HepG2 (cell line): Measurements from ENCODE around the gene AMZ2. TPM values are rescaled to one million over a fixed set of nuclear protein-coding genes. Genes with fewer than 3 reads are reported as not detected.
A peak's percentile ranks its signal among the peaks of the same experiment; 100 is the strongest.

Source experiments
- LCORL ChIP-seq, 2 experiments: fragments of 450-650 bp in 1 of 2; sonication (generic) in 1 of 2; formaldehyde crosslinking in 1 of 2; IDR thresholded peaks; 2 replicates each; pipeline versions ENCODE4 v1.5.0 to v1.6.1; 2017 to 2020; ENCODE audit warnings: antibody characterized with exemption in 1 of 2, missing genetic modification reagents in 1 of 2
- MXI1 ChIP-seq: IDR thresholded peaks from 3 replicates; pipeline ENCODE4 v1.6.1; 2012; ENCODE audit warnings: low read depth, low read length, inconsistent platforms, borderline replicate concordance
- NRL ChIP-seq: sonication (generic); formaldehyde crosslinking; IDR thresholded peaks from 2 replicates; pipeline ENCODE4 v1.5.0; 2020; ENCODE audit warnings: missing genetic modification reagents, mild to moderate bottlenecking, moderate library complexity, borderline replicate concordance
- RNF2 ChIP-seq: fragments of 450-650 bp; conservative IDR thresholded peaks from 2 replicates; pipeline ENCODE4 v1.6.1; 2016; ENCODE audit warnings: low read depth
- TBP ChIP-seq: sonication (generic); formaldehyde crosslinking; IDR thresholded peaks from 2 replicates; pipeline ENCODE4 v1.5.0; 2020; ENCODE audit warnings: missing genetic modification reagents
- ZFP82 ChIP-seq: sonication (generic); formaldehyde crosslinking; IDR thresholded peaks from 2 replicates; pipeline ENCODE4 v1.5.1; 2020; ENCODE audit warnings: mild to moderate bottlenecking, missing genetic modification reagents, borderline replicate concordance
- ZNF564 ChIP-seq: sonication (generic); formaldehyde crosslinking; IDR thresholded peaks from 2 replicates; pipeline ENCODE4 v1.8.1; 2023; ENCODE audit warnings: mild to moderate bottlenecking, missing genetic modification reagents
- ZNF747 ChIP-seq: sonication (generic); formaldehyde crosslinking; IDR thresholded peaks from 2 replicates; pipeline ENCODE4 v1.8.1; 2023; ENCODE audit warnings: missing genetic modification reagents, mild to moderate bottlenecking, borderline replicate concordance
- ZNF850 ChIP-seq: sonication (generic); formaldehyde crosslinking; conservative IDR thresholded peaks from 2 replicates; pipeline ENCODE4 v1.9.0; 2021; ENCODE audit warnings: mild to moderate bottlenecking, missing genetic modification reagents
- polyA plus RNA-seq, 8 experiments: library from polyadenylated mRNA; depleted of rRNA in 3 of 8; stranded (reverse) in 7 of 8; unstranded in 1 of 8; fragments of >200 nt; fragmentation: Illumina TruSeq in 4 of 8; extraction: Trizol in 4 of 8; gene quantifications; 2 replicates each; pipeline versions ENCODE4 v1.2.1 to v1.2.3, GENCODE V29; 2011 to 2016; ENCODE audit warnings: low read depth in 4 of 8, missing spikeins in 1 of 8, mixed read lengths in 1 of 8; ENCODE audit not compliant: insufficient read depth in 1 of 8
- total RNA-seq, 5 experiments: library from RNA; depleted of rRNA; stranded (reverse); fragments of >200 nt; fragmentation: Illumina TruSeq; extraction: Trizol; gene quantifications; 2 replicates each; pipeline ENCODE4 v1.2.3, GENCODE V29; 2016; ENCODE audit warnings: low read depth in 1 of 5
- TF ChIP-seq, protein P1 (sequence below): sonication (generic); formaldehyde crosslinking; IDR thresholded peaks from 2 replicates; pipeline ENCODE4 v1.4.0; 2020; ENCODE audit warnings: missing genetic modification reagents
- TF ChIP-seq, protein P2 (sequence below): sonication (generic); formaldehyde crosslinking; IDR thresholded peaks from 2 replicates; pipeline ENCODE4 v1.4.0; 2020; ENCODE audit warnings: low read depth, missing genetic modification reagents
- TF ChIP-seq, protein P3 (sequence below): sonication (generic); formaldehyde crosslinking; IDR thresholded peaks from 2 replicates; pipeline ENCODE4 v1.5.1; 2020; ENCODE audit warnings: missing genetic modification reagents, mild to moderate bottlenecking, borderline replicate concordance
- TF ChIP-seq, protein P4 (sequence below): sonication (generic); formaldehyde crosslinking; IDR thresholded peaks from 2 replicates; pipeline ENCODE4 v1.4.0; 2020; ENCODE audit warnings: low read depth, mild to moderate bottlenecking, missing genetic modification reagents
- TF ChIP-seq, protein P5 (sequence below): sonication (generic); formaldehyde crosslinking; IDR thresholded peaks from 2 replicates; pipeline ENCODE4 v1.4.0; 2020; ENCODE audit warnings: mild to moderate bottlenecking, missing genetic modification reagents, borderline replicate concordance

The AMZ2 gene
- total and polyA plus RNA-seq, 2 of the 13 experiments (the other 11 are each of a cell fraction or from before 2014, with no cell fraction given): 86.9 to 90.2 TPM

DNA sequence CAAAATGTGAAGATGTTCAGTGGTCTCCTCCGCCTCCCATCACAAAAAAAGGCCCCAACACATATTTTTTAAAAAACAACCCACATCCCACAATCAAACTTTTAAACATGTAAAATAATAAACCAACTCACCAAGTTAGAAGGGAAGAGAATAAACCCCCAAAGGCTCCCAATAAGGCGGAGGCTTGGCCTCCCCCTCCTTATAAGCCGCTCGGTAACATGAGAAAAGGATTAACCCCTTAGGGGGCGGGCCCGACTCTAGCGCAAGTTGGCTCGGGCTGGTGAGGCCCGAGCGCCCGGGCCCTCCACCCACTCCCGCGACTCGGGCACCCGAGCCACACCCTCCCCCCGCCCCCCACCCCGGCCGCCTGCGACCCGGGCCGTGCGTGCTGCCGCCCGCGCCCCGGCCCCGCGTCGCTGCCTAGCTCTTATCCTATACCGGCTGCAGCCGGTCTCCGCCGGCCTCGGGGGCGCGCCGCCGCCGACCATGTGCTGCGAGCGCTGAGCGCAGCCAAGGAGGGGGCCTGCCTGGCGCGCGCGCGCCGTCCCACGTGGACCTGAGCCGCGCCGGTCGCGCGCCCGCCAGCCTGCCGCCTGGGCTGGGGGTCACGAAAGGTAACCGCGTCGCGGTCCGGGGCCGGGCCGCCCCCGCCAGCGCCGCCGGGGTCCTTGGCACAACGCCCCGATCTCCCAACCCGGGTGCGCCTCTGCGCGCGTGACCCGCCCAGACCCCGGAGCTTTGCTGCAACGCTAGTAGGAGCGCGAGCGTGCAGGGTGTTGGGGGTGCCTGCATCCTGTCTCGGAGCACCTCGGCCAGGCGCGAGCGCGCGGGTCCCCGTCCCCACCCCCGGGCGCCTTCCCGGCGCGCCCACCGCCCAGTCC, 43.4 kb downstream of the AMZ2 start, which contains the start of the genes ARSG and SLC16A6 (continued):
- TF ChIP-seq TBP (CRISPR knock-in tag): no peak
- 0 out of 2 replicates have a peak, but pooled peaks have one; percentile 7 for TF ChIP-seq LCORL (IDR thresholded peaks at IDR 0.05)
- TF ChIP-seq LCORL (CRISPR knock-in tag; IDR thresholded peaks at IDR 0.05): no peak
- peak; percentile 96; the same call in 2 of the 3 replicates for TF ChIP-seq MXI1
- TF ChIP-seq, protein P1, sequence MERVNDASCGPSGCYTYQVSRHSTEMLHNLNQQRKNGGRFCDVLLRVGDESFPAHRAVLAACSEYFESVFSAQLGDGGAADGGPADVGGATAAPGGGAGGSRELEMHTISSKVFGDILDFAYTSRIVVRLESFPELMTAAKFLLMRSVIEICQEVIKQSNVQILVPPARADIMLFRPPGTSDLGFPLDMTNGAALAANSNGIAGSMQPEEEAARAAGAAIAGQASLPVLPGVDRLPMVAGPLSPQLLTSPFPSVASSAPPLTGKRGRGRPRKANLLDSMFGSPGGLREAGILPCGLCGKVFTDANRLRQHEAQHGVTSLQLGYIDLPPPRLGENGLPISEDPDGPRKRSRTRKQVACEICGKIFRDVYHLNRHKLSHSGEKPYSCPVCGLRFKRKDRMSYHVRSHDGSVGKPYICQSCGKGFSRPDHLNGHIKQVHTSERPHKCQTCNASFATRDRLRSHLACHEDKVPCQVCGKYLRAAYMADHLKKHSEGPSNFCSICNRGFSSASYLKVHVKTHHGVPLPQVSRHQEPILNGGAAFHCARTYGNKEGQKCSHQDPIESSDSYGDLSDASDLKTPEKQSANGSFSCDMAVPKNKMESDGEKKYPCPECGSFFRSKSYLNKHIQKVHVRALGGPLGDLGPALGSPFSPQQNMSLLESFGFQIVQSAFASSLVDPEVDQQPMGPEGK (CRISPR knock-in tag): no peak
- TF ChIP-seq ZNF850: no peak
- no peak for TF ChIP-seq ZNF747 (CRISPR knock-in tag)
- TF ChIP-seq ZNF564 (CRISPR knock-in tag): 0 out of 2 replicates have a peak, but pooled peaks have one; percentile 45
- TF ChIP-seq, protein P2, sequence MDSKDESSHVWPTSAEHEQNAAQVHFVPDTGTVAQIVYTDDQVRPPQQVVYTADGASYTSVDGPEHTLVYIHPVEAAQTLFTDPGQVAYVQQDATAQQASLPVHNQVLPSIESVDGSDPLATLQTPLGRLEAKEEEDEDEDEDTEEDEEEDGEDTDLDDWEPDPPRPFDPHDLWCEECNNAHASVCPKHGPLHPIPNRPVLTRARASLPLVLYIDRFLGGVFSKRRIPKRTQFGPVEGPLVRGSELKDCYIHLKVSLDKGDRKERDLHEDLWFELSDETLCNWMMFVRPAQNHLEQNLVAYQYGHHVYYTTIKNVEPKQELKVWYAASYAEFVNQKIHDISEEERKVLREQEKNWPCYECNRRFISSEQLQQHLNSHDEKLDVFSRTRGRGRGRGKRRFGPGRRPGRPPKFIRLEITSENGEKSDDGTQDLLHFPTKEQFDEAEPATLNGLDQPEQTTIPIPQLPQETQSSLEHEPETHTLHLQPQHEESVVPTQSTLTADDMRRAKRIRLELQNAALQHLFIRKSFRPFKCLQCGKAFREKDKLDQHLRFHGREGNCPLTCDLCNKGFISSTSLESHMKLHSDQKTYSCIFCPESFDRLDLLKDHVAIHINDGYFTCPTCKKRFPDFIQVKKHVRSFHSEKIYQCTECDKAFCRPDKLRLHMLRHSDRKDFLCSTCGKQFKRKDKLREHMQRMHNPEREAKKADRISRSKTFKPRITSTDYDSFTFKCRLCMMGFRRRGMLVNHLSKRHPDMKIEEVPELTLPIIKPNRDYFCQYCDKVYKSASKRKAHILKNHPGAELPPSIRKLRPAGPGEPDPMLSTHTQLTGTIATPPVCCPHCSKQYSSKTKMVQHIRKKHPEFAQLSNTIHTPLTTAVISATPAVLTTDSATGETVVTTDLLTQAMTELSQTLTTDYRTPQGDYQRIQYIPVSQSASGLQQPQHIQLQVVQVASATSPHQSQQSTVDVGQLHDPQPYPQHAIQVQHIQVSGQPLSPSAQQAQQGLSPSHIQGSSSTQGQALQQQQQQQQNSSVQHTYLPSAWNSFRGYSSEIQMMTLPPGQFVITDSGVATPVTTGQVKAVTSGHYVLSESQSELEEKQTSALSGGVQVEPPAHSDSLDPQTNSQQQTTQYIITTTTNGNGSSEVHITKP (CRISPR knock-in tag): no peak
- TF ChIP-seq ZFP82 (CRISPR knock-in tag): no peak
- TF ChIP-seq RNF2: no peak; the same call in 1 of the 2 replicates
- TF ChIP-seq, protein P3, sequence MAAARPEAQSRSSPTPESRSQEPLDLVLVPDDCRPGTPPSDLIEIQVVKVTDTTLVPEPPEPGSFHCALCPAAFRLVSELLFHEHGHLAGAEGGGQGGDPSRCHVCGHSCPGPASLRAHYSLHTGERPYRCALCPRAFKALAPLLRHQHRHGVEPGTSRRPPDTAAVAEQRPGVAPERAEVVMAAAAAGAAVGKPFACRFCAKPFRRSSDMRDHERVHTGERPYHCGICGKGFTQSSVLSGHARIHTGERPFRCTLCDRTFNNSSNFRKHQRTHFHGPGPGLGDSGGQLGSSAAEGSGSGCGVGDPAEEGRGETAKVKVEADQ: no peak
- no peak for TF ChIP-seq NRL
- TF ChIP-seq, protein P4, sequence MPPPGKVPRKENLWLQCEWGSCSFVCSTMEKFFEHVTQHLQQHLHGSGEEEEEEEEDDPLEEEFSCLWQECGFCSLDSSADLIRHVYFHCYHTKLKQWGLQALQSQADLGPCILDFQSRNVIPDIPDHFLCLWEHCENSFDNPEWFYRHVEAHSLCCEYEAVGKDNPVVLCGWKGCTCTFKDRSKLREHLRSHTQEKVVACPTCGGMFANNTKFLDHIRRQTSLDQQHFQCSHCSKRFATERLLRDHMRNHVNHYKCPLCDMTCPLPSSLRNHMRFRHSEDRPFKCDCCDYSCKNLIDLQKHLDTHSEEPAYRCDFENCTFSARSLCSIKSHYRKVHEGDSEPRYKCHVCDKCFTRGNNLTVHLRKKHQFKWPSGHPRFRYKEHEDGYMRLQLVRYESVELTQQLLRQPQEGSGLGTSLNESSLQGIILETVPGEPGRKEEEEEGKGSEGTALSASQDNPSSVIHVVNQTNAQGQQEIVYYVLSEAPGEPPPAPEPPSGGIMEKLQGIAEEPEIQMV (CRISPR knock-in tag): no peak
- TF ChIP-seq, protein P5, sequence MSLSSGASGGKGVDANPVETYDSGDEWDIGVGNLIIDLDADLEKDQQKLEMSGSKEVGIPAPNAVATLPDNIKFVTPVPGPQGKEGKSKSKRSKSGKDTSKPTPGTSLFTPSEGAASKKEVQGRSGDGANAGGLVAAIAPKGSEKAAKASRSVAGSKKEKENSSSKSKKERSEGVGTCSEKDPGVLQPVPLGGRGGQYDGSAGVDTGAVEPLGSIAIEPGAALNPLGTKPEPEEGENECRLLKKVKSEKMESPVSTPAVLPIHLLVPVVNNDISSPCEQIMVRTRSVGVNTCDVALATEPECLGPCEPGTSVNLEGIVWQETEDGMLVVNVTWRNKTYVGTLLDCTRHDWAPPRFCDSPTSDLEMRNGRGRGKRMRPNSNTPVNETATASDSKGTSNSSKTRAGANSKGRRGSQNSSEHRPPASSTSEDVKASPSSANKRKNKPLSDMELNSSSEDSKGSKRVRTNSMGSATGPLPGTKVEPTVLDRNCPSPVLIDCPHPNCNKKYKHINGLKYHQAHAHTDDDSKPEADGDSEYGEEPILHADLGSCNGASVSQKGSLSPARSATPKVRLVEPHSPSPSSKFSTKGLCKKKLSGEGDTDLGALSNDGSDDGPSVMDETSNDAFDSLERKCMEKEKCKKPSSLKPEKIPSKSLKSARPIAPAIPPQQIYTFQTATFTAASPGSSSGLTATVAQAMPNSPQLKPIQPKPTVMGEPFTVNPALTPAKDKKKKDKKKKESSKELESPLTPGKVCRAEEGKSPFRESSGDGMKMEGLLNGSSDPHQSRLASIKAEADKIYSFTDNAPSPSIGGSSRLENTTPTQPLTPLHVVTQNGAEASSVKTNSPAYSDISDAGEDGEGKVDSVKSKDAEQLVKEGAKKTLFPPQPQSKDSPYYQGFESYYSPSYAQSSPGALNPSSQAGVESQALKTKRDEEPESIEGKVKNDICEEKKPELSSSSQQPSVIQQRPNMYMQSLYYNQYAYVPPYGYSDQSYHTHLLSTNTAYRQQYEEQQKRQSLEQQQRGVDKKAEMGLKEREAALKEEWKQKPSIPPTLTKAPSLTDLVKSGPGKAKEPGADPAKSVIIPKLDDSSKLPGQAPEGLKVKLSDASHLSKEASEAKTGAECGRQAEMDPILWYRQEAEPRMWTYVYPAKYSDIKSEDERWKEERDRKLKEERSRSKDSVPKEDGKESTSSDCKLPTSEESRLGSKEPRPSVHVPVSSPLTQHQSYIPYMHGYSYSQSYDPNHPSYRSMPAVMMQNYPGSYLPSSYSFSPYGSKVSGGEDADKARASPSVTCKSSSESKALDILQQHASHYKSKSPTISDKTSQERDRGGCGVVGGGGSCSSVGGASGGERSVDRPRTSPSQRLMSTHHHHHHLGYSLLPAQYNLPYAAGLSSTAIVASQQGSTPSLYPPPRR (CRISPR knock-in tag): no peak
